ENCODE measurements around the gene CCDC89.

Gene CCDC89

DNA sequence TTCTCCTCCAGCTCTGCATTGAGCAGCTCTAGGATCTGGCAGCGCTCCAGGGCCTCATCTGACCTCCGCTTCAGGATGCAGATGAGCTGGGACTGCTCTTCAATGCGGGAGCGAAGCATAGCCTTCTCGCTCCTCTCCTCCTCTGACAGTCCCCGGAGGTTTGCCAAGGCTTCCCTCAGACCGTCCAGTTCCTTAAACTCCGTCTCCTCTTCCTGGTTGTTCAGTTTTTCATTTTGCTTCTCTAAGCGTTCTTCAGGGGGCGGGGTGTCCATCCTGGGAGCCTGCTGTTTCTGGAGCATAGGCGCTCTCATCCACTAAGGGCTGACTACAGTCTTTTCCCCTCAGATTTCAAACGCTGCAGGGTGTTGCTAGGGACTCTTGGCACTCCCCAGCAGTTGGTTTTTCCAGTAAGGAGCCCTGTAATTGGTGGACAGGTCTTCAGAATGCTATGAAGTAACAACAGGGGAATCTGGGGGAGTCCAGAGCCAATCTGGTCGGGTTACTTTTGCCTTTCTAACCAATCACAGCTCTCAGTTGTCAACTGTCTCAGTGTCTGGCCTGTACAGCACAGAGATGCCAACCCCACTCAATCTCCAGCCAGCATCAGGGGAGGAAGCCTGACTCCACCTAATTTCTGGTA, at the start of gene CCDC89:
Gene CCDC89, minus strand, starts transcription at position 376 of the 640 bp plus-strand sequence. Its CDS starts 65 bp downstream, at position 311.
- TF ChIP-seq, protein P1, sequence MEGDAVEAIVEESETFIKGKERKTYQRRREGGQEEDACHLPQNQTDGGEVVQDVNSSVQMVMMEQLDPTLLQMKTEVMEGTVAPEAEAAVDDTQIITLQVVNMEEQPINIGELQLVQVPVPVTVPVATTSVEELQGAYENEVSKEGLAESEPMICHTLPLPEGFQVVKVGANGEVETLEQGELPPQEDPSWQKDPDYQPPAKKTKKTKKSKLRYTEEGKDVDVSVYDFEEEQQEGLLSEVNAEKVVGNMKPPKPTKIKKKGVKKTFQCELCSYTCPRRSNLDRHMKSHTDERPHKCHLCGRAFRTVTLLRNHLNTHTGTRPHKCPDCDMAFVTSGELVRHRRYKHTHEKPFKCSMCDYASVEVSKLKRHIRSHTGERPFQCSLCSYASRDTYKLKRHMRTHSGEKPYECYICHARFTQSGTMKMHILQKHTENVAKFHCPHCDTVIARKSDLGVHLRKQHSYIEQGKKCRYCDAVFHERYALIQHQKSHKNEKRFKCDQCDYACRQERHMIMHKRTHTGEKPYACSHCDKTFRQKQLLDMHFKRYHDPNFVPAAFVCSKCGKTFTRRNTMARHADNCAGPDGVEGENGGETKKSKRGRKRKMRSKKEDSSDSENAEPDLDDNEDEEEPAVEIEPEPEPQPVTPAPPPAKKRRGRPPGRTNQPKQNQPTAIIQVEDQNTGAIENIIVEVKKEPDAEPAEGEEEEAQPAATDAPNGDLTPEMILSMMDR (IDR thresholded peaks at IDR 0.05; ENCODE audit: extremely low read depth, insufficient read depth, missing control alignments) = no peak
- in situ Hi-C loops (cut with MboI; ENCODE audit: low pct_unique_long_range_greater_than_20kb, low sequenced_read_pairs, unreplicated experiment) = no loop called here
- no peak for DNase-seq (ENCODE audit: low spot score)

DNA sequence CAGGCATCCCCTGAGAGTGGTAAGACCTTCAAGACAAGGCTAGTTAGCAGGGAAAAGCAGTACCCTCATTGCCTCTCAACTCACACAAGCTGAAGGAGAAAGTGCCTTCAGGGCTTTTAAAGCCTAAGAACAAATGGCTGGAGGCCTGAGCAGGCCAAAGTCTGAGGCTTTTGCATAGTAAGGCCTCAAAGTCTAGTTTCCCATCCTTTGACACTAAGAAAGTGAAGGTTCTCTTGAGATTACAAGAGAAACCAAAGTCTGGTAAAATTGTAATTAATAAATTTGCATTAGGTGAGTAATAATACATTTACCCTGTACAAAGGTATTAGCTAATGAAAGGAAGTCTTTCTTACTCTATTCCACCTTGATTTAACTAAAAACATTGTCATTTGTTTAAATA, 47.0 kb upstream of the CCDC89 start:
- DNase-seq (ENCODE audit: low spot score) = no peak
- in situ Hi-C loops (cut with MboI; ENCODE audit: low pct_unique_long_range_greater_than_20kb, low sequenced_read_pairs, unreplicated experiment) = no loop called here
- TF ChIP-seq, protein P1 (IDR thresholded peaks at IDR 0.05; ENCODE audit: extremely low read depth, insufficient read depth, missing control alignments) = no peak

DNA sequence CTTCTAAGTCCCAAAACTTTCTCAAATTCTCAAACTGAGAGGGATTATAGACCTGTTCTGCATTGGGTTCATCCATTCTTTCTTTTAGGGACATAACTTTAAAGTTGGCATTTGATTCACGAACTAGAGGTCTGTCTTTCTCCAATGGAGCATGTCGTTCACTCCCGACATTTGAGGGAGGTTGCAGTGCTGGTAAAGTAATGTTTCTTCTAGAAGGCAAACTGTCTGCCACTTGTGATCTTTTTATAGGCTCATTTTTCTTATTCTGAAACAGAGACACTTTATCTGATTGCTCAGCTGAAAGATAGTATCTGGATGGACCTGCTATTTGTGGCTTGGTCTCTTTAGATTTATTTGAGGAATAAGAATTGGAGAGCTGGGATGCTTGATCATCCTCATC, 40.4 kb upstream of the CCDC89 start:
- no peak for DNase-seq (ENCODE audit: low spot score)
- in situ Hi-C loops (cut with MboI; ENCODE audit: low pct_unique_long_range_greater_than_20kb, low sequenced_read_pairs, unreplicated experiment) = no loop called here
- TF ChIP-seq, protein P1 (IDR thresholded peaks at IDR 0.05; ENCODE audit: extremely low read depth, insufficient read depth, missing control alignments) = no peak

DNA sequence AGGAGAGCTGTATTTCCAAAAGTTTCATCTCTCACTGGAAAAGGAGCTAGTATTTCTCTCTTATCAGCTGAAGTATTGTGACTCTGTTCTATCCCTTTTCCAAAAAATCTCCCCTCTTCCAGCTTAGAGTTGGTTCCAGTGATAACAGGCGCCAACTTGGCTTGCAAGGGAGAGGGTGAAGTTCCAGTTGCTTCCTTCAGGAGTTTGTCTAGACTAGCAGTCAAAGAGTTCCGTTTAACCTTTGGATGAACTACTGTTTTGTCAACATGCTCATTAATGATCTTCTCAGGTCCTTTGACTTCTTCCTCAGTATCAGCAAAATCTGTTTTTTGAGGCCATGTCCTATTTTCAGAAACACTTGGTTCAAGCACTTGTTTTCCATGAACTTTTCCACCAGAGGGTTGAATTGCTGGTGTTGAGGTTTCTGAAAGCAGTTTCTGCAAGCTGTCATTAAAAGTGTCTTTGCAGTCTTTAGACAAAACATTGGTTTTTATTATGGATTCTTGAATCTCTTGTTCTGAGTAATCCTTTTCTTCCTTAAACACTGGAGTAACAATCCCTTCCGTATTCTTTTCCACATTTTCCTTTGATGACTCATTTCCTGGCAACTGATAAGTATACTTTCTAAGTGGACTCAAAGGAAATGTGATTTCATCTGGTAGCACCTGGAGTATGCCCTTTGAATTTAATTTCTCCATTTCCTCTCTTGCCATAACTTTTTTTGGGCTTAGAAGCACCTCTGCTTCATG, 39.7 kb upstream of the CCDC89 start:
- TF ChIP-seq, protein P1 (IDR thresholded peaks at IDR 0.05; ENCODE audit: extremely low read depth, insufficient read depth, missing control alignments) = no peak
- no peak for DNase-seq (ENCODE audit: low spot score)
- in situ Hi-C loops (cut with MboI; ENCODE audit: low pct_unique_long_range_greater_than_20kb, low sequenced_read_pairs, unreplicated experiment) = no loop called here

DNA sequence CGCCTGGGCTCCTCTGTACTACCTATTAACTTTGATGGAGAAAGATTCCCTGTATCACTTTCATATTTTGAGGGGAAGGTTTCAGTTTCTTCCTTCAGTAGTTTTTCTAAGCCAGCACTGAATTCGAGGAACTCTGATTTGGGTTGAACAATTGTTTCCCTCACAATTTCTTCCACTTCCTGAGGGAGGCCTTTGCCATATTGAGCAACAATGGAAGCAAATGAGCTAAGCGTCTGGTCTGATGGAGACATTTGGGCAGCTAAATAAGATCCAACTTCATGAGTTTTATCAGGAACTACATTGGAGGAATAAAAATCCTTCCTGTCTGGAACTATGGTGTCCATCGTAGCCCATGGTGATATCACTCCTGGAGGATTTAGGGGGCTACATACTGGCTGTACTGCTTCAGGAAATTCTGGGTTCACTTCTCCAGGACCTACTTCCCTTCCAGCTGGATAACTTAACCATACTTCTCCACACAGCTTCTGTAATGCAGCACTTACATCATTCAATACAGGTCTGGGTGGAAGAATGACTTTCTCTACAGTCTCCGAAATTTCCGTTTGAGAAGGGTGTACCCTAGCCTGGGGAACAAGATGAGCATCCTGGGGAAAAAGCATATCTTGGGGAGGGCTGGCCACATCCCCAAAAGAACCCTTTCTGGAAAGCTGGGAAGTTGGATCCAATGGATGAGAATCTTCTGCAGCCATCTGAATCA, 38.9 kb upstream of the CCDC89 start:
- in situ Hi-C loops (cut with MboI; ENCODE audit: low pct_unique_long_range_greater_than_20kb, low sequenced_read_pairs, unreplicated experiment) = no loop called here
- DNase-seq (ENCODE audit: low spot score) = no peak
- TF ChIP-seq, protein P1 (IDR thresholded peaks at IDR 0.05; ENCODE audit: extremely low read depth, insufficient read depth, missing control alignments) = no peak

DNA sequence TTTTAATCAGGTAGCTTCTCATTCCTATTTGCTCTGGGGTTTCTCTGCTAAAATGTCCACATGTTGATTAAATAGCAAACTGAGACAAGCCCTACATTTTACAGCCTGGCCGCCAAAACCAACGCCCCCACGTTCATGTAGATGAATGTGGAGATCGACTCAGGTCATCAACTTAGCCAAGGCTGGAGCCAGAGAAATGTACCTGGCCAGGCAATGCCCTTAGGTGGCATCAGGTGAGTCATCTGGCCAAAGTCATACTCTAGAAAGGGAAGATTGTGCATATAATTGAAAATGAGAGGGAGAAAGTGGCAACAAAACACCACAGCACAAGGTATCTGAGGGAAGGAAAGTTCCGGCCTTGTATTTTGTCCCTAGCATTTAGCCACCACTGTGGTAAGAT, 37.1 kb upstream of the CCDC89 start:
- in situ Hi-C loops (cut with MboI; ENCODE audit: low pct_unique_long_range_greater_than_20kb, low sequenced_read_pairs, unreplicated experiment) = no loop called here
- DNase-seq (ENCODE audit: low spot score) = no peak
- TF ChIP-seq, protein P1 (IDR thresholded peaks at IDR 0.05; ENCODE audit: extremely low read depth, insufficient read depth, missing control alignments) = no peak

Measured in GM13977 (cell line).